Fibroblast of pulmonary artery (primary cell): ENCODE measurements around the gene FOSL2.
A peak's percentile ranks its signal among the peaks of the same experiment; 100 is the strongest.

ENCODE experiments used
- DNase-seq: peaks from one replicate; pipeline ENCODE4 v3.0.0-alpha.2; 2010; ENCODE audit warnings: low read depth
- H3K4me3 ChIP-seq: replicated peaks from 2 replicates; pipeline ENCODE4 v1.5.1; 2011; ENCODE audit warnings: low read depth, mild to moderate bottlenecking, control low read depth, low read length, moderate library complexity
- CTCF ChIP-seq: IDR thresholded peaks from 2 replicates; pipeline ENCODE4 v1.5.1; 2011; ENCODE audit warnings: mild to moderate bottlenecking, control low read depth, low read length, inconsistent platforms; ENCODE audit errors: missing control alignments

The FOSL2 gene

GRCh38 chr2:28415715-28416114, 23.1 kb downstream of the FOSL2 start:
- H3K4me3 ChIP-seq, result no peak overlapping the region
- no peak for TF ChIP-seq CTCF
- no peak for DNase-seq

GRCh38 chr2:28419003-28419402, 26.3 kb downstream of the FOSL2 start:
- no peak for DNase-seq
- H3K4me3 ChIP-seq, result no peak overlapping the region
- no peak for TF ChIP-seq CTCF

- peak; percentile 5 for TF ChIP-seq CTCF
- H3K4me3 ChIP-seq, result no peak overlapping the region
- DNase-seq, result no peak
Measured at GRCh38 chr2:28419443-28420270, 27.0 kb downstream of the FOSL2 start.

- no peak for TF ChIP-seq CTCF
Measured at GRCh38 chr2:28420722-28421121, 28.1 kb downstream of the FOSL2 start.

GRCh38 chr2:28422908-28423741, 30.5 kb downstream of the FOSL2 start:
- DNase-seq, result no peak
- no peak overlapping the region for H3K4me3 ChIP-seq
- TF ChIP-seq CTCF, result no peak

More at GRCh38 chr2:28420722-28421121, 28.1 kb downstream of the FOSL2 start:
- H3K4me3 ChIP-seq, result no peak overlapping the region
- DNase-seq, result no peak

- TF ChIP-seq CTCF, result no peak
- H3K4me3 ChIP-seq, result no peak overlapping the region
- DNase-seq, result no peak
Measured at GRCh38 chr2:28423856-28424605, 31.4 kb downstream of the FOSL2 start.
